ENCODE measurements around the gene CCER1.
"Not testable (repeated sequence)": the region's sequence is repeated elsewhere in the genome, so short reads cannot be mapped to it uniquely, and the experiment has no call there.

Gene CCER1, protein sequence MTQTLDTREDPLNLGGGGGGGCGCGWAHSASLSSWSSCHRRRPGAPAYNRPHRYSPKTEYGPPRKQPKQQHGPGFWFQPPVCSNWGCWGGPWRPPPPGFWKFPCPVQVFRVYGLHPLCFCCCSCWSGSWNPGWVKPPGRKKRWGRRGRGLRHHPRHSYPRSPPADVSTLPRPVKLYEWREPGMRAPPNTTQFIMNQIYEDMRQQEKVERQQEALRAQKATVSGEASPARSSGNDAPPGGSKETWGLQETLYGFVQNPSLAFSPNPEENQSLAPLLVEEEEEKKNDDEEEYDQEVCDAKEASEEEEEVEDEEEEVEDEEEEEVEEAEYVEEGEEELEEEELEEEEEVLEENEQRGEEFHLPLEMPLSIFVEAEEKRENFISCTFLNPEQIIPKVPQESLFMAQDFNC

DNA sequence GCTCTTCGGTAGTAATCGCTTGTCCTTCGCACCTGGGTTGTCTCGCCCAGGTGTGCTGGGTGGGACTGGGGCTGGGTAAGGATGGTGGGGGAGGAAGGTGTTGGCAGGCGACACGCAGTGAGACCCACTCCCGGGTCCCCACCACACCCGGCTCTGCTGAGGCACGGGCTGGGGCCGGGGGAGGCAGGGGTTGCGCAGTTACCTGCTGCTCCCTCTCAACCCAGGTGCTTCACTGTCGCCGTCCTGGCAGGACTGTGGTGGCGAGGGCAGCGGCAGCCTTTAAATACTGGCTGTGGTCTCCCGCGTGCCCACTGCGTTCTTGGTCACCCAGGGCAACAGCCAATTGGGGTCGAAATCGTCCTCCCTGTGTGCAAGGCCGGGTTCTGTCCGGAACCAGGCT is at the start of gene CCER1:
Gene CCER1 (minus strand): TSS at position 256 of the 400 bp plus-strand sequence. CDS start 434 bp downstream, outside the sequence.
- no peak for DNase-seq (ENCODE audit: low read depth)

DNA sequence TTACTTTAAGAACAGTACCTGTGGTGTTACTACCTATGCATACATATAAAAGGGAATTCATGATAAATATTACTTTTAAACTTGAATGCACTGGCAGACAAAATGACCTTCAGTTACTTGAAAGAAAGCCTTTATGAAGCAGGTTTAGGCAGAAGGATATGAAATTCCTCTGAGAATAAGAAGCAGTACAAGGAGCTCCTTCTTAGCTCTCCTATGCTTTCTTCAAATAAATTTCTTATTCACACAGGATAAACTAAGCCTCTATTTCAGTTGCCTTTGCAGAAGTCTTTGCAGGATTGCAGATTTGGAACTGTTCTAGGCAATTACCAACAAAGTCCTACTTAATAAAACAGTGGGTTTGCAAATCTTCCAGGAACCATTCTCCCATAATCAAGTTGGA is 48.8 kb upstream of the CCER1 start:
- DNase-seq (ENCODE audit: low read depth), result no peak

DNA sequence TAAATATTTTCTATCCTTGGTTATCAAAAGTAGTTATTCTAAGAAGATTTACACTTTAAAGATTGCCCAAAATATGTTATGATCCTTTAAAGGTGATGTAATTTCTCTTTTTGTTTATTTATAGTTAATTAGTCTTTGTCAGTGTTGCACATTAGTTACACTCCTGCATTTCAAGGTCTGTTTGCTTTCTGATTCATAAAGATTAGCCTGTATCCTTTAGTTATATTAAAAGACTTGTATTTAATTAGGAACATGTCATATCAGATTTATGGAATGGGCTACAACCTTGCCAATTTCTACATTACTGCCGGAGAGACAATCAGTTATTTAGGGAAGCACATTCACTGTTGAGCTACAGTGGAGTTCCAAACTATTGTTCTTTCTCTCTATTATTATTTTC is 46.3 kb upstream of the CCER1 start:
- no peak for DNase-seq (ENCODE audit: low read depth)

DNA sequence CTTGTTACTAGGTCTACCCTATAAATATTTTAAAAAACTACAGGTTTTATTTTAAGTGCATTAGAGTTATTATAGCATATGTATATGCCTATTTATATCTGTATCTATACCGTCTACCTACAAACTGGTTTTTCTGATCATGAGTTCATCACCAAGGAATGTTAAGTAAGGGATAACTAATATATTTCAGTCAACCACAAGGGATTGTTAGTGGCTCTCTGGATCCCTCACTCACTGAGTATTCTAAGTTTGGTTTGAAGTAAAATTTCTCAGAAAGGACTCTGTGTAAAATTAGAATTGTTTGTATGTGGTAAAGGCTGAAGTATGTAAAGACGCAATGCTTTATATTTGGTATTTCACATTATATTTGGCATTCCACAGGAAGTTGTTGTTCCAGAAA is 45.0 kb upstream of the CCER1 start:
- DNase-seq (ENCODE audit: low read depth), result peak; percentile 53

DNA sequence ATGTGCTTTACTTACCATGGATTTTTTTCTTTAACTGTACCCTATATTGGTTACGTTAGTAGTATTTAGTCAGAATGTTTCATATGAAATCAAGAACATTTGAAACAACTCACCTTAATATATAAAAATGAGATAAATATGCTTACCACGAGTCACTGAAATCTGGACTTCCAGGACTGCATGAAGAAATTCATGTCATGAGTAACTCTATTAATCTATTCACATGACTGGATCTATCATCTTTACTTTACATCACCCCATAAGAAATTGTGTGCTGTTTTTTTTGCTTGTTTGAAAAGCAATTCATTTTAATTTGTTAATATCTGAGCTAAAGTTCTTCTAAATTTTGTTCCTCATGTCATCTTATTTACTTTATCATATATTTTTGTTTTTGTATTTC is 44.6 kb upstream of the CCER1 start:
- peak; percentile 15 for DNase-seq (ENCODE audit: low read depth)

DNA sequence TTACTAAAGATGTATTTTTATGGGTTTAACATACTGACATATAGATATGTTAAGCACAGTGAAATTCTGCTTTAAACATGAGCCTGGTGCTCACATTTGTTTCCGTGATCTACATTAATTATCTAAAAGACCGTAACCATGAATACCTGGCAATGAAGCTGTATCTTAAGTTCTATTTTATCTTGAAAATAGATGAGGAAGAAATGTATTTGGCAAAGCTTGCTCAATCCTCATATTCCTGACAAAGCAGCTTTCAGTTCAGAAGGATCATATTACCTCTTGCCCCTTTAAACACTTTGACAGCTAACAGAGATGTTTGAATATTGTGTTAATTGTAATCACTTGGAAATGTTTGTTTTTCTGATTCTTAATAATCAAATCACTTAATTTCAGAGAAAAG is 40.0 kb upstream of the CCER1 start:
- DNase-seq (ENCODE audit: low read depth), result no peak

DNA sequence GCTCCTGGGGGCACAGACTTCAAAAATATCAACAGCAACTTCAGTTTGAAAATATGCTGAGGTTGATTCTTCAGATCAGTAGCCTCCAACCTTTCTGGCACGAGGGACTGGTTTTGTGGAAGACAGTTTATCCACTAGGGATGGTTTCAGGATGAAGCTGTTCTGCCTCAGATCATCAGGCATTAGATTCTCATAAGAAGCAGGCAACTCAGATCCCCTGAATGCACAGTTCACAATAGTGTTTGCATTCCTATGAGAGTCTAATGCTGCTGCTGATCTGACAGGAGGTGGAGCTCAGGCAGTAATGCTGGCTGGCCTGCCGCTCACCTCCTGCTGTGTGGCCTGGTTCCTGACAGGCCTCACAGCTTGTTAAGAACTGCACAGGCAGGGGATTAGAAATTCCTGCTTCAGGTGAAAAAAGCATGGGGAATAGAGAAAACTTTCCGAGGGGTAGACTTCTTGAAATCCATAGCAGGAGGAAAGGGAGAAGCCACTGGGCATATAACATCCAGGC is 37.0 kb upstream of the CCER1 start:
- DNase-seq (ENCODE audit: low read depth), result no peak

DNA sequence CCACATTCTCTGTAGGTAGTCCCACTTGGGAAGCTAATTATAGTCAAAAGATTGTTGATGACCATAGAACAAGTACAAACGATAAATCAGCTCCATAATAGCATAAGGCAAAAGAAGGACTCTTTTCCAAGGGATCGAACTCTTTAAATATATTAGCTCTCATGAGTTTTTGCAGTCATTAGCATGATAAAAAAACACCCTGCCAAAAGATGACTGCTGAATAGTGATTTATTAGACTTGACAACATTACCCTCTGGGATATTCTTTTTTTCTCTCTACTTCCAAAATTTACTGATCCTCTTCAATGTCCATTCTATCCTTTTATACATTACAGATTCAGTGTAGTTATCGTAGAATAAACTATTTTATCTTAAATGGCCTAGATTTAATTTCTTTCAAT is 35.6 kb upstream of the CCER1 start:
- DNase-seq (ENCODE audit: low read depth), result no peak

DNA sequence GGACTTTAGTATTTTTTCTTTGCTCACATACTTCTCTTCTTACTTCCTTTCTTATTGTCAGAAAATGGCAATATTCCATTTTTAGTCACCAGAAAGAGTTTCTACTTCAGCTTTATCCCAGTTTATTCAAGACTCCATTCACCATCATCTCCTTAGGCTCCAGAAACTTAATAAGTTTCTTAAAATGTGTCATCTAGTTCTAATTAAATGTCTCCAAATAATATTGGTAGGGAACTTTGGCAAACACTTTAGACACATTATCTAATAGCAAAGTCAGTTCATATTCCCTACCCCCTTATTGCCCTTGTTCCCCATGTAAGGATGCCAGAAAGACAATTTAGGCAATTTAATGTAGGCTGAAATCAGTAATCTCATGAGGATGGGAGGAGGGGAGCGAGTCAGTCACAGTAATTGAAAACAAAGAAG is 34.7 kb upstream of the CCER1 start:
- no peak for DNase-seq (ENCODE audit: low read depth)

DNA sequence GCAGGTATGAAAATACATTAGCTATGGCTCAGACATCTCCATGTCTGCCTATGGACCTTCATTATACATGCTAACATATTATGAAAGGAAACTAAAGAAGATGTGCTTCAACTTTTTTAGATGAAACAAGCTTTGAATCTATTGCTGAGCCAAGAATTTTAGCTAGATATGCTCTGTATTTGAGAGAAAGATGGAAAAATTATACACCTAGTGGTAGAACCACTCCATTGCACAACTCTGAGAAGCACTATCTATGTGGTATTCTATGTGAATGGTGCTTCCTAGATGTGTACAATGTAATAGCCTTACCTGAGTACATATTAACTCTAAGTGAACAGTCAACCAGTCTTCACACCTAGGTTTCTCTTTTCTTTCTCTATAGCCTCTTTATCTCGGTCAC is 32.5 kb upstream of the CCER1 start:
- peak; percentile 19 for DNase-seq (ENCODE audit: low read depth)

DNA sequence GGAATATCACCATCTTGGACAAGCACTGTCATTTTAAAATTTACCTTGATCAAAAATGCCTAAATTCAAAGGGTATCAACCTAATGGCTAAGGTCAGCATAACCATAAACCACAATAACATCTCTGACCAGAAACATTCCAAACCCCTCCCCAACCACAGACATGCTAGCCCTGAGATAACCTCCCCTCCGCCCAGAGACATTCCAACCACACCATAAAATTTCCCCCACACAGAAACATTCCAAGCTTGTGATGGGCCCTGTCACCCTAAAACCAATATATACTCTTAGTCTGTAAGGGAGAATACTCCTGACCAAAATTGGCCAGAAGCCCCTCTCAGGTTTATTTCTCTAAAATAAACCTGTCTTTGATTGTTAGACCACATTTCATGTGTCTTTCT is 32.1 kb upstream of the CCER1 start:
- DNase-seq (ENCODE audit: low read depth), result peak; percentile 9

DNA sequence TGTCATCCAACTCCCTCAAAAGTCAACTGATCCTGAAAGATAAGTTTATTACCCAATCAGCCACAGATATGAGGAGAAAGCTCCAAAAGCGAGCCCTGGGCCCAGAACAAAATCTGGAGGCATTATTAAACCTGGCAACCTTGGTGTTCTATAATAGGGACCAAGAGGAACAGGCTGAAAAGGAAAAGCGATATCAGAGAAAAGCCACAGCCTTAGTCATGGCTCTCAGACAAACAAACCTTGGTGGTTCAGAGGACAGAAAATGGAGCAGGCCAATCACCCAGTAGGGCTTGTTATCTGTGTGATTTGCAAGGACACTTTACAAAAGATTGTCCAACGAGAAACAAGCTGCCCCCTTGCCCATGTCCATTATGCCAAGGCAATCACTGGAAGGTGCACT is 30.4 kb upstream of the CCER1 start:
- not testable (repeated sequence) for DNase-seq (ENCODE audit: low read depth)

DNA sequence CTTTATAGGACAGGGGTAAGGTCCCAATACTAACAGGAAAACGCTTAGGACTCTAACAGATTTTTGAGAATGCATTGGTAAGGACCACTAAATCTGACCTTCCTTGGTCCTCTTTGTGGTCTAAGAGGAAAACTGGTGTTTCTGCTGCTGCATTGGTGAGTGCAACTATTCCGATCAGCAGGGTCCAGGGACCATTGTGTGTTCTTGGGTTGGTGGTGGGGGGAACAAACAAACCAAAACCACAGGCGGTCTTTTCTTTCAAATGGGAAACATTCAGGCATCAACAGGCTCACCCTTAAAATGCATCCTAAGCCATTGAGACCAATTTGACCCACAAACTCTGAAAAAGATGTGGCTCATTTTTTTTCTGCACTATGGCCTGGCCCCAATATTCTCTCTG is 29.1 kb upstream of the CCER1 start:
- DNase-seq (ENCODE audit: low read depth), result no peak

DNA sequence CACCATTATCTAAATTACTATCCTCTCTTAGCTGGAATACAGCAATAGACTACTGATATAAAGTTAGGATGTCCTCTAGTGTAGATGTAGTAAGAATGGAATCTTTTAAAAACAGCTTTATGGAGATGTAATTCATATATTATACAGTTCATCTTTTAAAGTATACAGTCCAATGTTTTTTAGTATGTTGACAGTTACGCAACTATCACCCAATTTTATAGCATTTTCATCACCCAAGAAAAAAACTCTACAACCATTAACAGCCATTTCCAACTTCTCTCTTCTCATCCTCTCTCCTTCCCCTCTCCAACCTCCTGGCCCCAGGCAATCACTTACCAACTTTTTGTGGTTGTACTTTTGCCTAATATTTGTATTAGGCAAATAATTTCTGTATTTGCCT is 27.2 kb upstream of the CCER1 start:
- no peak for DNase-seq (ENCODE audit: low read depth)

DNA sequence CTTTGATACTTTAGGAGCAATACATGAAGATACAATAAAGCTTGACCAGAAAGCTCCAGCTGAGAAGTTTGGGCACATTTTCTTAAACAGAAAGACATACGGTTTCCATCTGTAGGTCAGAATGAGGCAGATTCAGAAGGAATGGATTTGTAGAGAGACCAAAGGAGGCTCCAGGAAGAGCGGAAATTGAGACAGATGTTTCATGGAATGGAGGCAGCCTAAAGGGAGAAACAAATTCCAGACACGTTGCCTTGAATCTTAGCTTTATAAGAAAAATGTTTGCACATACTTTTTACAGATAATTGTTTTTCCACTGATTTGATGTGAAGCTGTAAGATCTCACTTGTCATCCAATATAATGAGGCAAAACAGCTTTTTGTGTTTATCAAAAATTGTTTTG is 25.0 kb upstream of the CCER1 start:
- no peak for DNase-seq (ENCODE audit: low read depth)

DNA sequence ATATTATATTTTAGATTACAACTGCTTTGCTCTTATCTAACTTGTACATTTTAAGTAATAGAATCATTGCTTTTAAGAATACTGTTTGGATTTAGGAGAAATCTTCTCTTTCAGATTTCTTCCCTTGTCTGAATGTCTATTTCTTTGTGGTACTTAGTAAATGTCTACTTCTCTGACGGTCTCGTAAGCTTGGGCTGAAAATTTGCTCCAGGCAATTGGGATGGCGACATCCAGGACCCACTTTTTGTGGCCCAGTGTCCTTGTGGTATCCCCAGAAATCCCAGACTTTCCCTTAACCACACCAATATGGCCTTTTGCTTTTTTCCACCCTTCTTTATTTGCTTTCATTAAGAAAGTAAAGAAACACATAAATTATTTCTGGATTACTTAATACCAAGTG is 24.0 kb upstream of the CCER1 start:
- DNase-seq (ENCODE audit: low read depth), result no peak

DNA sequence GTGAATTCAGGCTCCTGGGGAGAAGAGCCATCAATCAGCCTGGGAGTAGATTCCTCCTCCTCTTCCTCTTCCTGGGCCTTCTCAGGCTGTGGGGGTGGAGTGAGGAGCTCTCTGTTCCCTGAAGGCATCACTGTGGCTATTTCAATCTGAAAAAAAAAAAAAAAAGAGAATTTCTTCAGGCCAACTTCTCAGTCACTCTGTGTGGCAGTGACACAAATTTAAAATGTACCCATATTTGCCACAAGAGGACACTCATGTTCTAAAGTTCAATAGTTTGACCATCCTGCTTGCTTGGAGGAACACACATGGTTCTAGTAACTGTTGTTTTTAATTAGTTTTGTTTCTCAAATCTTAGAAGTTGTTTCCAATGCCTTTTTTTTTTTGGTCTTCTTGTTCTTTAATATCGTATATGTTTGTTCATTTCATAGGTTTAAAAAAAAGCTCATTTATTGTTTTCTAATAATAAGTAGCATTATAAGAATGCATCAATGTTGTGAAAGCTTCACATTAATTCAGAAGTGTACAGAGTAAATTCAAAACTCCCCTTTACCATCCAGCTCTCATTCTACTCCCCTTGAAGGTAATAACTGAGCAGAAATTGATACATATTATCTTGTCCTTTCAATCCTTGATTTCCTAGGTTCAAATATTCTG is 23.3 kb upstream of the CCER1 start:
- peak; percentile 70 for DNase-seq (ENCODE audit: low read depth)

DNA sequence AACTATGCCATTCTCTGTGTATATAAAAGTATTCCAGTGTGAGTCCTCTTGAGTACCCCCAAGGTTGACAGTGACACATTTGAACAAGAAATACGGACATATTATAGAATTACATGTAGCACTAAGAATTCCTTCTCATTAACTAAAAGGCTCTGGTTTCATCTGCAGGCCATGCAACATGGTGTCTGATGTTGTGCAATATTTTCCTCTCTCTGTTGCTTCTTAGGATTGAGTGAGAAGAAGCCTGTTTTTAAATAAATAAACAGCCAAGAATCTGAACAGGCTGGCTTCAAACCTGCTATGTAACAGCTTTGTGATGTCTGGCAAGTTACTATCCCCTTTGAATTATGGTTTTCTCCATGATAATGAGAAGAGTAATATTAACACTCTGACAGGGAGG is 22.2 kb upstream of the CCER1 start:
- no peak for DNase-seq (ENCODE audit: low read depth)

DNA sequence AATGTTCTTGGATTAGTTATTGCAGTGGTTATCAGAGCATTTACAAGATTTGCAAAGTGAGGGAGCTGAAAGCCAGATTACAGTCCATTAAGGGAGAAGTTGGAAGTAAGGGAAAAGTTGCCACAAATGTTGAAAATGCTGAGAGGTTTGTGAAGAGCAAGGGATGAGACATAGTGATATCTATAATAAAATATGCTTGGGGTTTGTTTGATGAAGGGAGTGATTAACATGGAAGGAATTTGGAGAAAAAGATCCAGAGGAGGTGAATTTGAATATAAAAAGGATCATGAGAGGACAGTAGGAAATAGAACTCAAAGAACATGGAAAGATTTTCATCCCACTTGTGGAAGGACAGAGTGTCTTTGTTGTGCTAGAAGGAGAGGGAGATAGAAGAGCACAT is 19.3 kb upstream of the CCER1 start:
- DNase-seq (ENCODE audit: low read depth), result peak; percentile 67

DNA sequence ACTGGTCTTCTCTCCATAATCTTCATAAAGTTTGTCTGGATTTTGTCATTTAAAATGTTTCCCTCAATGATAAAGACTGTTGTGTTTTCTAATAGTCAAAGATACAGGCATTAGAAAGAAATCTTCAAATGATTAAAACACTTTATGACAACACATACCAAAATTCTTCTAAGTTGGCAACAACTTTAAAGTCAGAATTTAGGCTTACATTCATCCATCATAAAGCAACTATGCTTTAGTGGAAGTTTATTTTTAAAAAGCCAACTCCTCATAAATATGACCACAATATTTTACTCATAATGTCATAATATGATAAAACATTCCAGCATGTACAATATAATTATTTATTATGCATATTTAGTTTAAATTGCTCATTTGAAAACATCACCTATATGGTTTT is 17.2 kb upstream of the CCER1 start:
- no peak for DNase-seq (ENCODE audit: low read depth)

DNA sequence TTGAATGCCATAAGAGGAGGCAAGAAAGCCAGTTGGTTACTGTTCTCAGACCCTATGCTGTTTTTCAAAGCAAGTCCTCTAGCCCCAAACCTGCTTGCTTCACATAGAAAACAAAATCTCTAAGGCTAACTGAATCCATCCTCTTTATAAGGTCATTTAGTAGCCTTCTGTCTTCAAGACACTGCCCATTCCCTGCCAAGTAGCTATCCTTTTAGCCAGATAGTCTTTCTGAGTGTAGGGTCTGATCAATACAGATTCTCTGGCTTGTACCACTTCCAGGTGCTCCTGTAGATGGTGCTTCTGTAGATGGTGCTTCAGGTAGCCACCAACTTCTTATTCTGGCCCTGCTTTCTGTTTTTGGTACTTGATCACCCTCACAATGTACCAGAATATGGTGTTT is 15.9 kb upstream of the CCER1 start:
- DNase-seq (ENCODE audit: low read depth), result no peak

DNA sequence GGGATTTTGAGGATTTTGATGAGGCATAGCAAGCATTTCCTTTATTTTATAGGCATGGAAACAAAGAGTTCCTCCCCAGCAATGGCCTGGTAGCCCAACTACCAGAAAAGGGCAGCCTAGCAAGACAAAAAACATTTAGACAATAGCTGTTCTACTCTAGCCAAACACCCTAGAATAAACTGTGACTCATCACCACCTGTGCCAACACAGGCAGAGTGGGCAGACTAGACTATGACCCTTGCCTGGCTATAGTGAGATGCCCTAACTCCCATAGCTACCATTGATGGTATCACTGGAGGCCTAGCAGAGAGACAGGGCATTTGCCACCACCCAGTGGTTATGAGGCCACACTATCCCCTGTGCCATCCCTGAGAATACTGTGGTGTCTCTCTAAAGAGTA is 15.5 kb upstream of the CCER1 start:
- no peak for DNase-seq (ENCODE audit: low read depth)

DNA sequence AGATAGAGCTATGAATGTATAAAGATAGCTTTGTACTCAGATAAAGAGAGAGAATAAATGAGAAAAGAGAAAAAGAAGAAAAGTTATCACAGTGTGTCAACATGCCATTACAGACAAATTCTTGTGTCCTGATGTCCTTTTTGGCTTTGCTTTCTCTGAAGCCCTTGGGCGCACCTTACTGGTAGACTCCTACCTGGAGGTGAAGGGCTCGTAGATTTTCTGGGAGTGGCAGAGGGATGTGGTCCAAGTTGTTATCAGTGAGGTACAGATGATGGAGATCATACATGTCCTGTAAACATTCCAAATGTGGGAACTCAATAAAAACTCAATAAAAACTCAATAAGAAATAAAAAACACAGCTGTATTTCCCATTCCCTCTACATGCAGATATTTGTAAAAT is 14.9 kb upstream of the CCER1 start:
- no peak for DNase-seq (ENCODE audit: low read depth)

DNA sequence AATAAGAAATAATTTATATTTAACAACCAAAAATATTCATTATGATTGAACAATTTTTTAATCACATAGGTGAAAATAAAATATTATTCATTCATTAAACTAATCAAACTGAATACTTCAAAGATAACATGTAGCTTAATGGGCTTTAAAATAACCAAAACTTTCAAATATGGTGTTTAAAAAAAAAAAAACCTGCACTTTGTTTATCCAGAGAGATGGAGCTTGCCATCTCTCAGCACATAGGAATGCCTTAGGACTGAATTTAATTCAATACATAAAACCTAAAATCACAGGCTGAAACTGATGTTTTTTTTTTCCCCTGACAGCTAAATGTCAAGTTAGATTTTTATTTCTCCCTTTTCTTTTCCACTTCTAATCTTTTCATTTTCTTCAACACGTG is 14.4 kb upstream of the CCER1 start:
- DNase-seq (ENCODE audit: low read depth), result no peak

All from ELR (cell line).